ENCODE data around the gene SPATA18.
"Not testable (repeated sequence)": the region's sequence is repeated elsewhere in the genome, so short reads cannot be mapped to it uniquely, and the experiment has no call there.

The SPATA18 gene

DNA sequence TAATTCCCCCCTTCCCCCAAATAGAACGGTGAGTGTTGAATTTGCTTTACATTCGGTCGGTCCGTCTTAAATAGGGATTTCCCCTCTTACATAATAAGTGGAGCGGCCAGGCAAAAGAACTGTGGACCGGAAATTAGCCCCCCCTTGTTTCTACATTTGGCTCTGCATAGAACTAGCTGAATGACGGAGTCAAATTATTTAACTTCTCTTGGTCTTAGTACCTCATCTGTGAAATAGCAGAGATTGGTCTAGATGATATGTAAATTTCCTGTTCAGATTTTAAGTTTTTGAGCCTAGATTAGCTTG is 1.3 kb downstream of the SPATA18 start:
- DNase-seq (ENCODE audit: low read depth in 2 of 2) = no peak

DNA sequence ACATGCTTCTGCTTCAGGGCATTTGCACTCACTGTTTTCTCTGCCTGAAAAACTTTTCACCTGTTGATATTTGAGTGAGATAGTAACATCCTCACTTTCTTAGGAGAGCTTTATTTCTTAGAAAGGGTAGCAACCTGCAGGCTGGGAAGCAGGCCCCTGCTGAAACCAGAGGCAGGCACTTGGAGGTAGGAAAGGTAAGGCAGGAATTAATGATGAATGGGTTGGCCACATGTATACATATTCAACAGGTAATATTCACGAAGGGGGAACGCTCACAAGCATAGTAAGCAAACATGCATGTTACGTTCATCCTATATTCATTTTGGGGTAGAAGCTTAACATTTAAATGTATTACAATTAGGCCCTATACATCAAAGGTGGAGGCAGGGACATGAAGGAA is 3.1 kb downstream of the SPATA18 start:
- DNase-seq (ENCODE audit: low read depth in 2 of 2) = no peak

DNA sequence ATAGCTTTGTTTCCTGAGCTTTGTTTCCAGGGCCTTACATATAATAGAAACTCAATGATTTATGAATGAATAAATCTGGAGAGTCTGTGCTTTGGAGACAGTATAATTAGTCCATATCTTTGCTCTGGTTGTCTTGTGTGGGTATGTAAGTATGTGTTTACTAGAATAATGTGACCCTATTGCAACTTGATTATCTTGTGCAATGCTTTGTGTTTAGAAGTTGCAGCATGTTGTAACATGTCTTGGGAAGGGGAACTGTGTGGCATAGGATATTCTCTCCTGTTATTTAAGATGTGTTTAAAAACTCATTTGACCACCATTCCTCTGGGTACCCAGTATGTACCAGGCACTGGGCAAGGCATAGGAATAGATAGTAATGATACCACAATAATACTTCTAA is 6.1 kb downstream of the SPATA18 start:
- DNase-seq (ENCODE audit: low read depth in 2 of 2) = no peak

DNA sequence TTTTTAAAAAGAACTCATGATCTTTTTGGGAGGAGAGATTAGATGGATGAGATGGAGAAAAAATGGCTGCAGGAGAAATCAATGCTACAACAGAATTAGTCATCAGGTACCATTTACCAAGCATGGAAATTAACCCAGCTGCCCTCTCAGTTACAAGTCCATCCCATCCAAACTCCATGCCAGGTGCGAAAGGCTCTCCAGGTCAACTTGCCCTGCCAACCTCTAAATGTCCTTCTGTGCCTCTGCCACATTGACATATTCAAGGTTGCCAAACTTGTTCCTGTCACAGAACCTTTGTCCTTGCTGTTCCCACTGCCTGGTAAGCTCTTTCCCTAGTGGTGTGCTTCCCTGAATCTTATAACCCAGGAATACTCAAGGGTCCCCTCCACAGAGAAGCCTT is 7.2 kb downstream of the SPATA18 start:
- no peak for DNase-seq (ENCODE audit: low read depth in 2 of 2)

DNA sequence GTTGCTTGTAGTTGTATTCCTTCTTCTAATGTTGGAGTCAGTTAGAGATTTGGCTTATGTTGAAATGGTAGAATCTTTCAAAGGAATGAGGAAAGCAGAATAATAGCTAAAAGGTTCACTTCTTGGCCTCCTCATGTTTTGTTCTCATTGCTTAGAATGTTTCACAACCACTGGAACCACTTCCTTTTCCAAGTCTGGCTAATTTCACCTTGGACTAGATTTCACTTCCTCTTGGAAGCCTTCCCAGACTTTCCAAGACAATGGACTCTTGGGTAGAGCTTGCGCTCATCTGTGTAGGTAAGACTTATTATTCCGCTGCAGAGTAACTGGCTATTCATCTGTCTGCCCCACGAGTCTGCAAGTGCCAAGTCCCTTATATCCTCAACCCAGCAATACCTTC is 8.3 kb downstream of the SPATA18 start:
- no peak for DNase-seq (ENCODE audit: low read depth in 2 of 2)

DNA sequence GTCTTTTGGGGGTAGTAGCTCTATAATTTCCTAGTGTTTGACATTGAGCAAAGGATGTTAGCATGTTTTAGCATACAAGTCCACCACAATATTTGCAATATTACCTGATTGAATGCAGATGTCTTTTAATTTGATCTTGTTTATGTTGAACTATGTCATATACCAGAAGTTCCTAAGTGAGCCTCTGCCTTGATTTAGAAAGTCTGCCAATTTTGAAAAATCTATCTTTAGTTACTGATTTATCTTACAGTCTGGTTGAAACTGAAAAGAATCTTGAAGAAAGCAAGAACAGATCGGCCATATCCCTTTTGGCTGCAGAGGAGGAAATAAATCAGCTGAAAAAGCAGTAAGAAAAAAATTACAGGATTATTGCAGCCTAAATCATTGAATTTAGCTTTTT is 18.5 kb downstream of the SPATA18 start:
- no peak for DNase-seq (ENCODE audit: low read depth in 2 of 2)

DNA sequence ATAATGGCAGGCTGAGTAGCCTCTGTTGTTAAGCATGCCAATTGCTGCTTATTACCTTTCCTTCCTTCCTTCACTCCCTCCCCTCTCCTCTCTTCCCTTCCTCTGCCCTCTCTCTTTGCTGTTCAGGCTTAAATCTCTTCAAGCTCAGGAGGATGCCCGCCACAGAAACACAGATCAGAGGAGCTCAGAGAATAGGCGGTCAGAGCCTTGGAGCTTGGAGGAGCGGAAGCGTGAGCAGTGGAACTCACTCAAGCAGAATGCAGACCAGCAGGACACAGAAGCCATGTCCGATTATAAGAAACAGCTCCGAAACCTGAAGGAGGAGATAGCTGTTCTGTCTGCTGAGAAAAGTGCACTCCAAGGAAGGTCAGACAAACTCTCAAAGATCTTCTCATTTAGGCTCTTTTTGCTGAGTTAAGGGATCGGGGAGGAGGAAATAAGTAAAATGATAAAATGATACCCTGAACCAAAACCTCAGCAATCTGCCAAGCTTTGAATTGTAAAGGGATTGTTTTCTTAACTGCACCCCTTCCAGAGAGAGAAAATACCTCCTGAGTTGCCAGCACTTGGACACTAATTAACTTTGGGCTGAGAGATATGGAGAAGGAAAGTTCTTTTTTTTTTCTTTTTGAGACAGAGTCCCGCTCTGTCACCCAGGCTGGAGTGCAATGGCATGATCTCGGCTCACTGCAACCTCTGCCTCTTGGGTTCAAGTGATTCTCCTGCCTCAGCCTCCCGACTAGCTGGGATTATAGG is 20.9 kb downstream of the SPATA18 start:
- no peak for DNase-seq (ENCODE audit: low read depth in 2 of 2)

DNA sequence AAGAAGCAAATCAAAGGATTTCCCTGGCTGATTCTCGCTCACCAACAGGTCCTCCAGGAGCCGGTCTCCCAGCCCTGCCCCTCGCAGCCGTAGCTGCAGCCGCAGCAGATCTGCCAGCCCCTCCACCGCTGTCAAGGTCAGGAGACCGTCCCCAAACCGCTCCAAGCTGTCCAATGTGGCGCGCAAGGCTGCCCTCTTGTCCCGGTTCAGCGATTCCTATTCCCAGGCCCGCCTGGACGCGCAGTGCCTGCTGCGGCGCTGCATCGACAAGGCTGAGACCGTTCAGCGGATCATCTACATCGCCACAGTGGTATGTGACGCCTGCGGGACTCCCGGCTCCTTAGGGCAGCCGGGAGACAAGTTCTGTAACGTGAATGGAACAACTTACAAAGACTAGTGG is 25.6 kb downstream of the SPATA18 start:
- DNase-seq (ENCODE audit: low read depth in 2 of 2) = no peak

DNA sequence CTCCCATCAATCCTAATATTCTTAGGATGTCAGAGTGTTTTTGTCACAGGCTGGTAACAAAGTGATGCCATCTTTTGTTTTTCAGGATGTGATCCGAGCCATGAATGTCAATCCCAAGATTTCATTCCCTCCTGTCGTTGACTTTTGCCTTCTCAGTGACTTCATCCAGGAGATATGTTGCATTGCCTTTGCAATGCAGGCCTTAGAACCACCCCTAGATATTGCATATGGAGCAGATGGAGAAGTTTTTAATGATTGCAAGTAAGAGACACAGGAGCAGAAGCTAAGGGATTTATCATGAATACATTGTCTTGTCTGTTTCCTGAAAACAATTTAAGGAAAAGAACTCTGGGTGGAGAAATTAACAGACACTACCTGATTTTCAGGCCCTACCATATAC is 28.6 kb downstream of the SPATA18 start:
- no peak for DNase-seq (ENCODE audit: low read depth in 2 of 2)

DNA sequence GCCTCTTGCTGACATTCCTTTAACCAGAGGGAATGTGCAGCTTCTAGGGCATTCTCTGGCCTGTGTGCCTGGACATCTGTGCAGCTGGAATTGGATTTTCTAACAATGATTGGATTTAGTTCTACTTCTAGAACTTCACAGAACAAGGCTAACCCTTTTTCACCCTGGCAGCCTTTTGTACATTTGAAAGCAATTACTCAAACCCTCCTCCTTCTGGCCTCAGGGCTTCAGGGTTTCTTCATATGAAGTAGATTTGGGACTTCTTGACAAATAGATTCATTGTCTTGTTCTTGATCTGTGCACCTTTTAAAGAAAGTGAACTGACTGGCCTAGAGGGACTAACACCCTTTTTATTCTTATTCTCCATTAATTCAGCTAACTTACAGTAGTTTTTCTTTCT is 30.1 kb downstream of the SPATA18 start:
- DNase-seq (ENCODE audit: low read depth in 2 of 2) = no peak

DNA sequence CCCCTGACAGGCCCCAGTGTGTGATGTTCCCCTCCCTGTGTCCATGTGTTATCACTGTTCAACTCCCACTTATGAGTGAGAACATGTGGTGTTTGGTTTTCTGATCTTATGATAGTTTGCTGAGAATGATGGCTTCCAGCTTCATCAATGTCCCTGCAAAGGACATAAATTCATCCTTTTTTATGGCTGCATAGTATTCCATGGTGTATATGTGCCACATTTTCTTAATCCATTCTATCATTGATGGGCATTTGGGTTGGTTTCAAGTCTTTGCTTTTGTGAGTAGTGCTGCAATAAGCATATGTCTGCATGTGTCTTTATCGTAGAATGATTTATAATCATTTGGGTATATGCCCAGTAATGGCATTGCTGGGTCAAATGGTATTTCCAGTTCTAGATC is 35.3 kb downstream of the SPATA18 start:
- not testable (repeated sequence) for DNase-seq (ENCODE audit: low read depth in 2 of 2)

DNA sequence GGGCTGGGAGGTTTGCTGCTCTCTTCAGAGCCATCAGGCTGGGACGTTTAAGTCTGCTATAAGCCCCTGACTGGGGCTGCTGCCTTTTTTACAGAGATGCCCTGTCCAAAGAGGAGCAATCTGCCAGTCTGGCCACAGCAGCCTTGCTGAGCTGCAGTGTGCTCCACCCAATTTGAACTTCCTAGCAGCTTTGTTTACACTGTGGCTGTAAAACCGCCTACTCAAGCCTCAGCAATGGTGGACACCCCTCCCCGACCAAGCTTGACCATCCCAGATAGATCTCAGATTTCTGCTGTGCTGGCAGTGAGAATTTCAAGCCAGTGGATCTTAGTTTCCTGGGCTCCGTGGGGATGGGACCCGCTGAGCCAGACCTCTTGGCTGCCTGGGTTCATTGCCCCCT is 40.7 kb downstream of the SPATA18 start:
- no peak for DNase-seq (ENCODE audit: low read depth in 2 of 2)

DNA sequence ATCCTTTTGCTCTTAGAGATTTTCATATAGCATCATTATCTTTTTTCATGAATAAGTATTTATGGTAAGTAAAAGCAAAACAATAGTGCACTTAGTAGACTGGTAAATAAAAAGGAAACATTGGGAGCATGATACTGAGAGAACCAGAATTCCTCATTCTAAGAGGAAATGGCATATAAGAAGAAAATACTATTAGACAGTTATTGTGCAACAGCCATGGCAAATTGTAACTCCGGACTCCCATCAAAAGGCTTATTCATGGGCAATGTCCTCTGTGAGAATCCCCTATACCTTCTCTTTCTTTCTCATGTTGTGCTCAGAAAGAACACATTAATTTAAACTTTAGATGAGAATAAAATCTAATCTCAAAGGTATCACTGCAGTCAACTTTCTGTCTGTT is 42.4 kb downstream of the SPATA18 start:
- DNase-seq (ENCODE audit: low read depth in 2 of 2) = no peak

DNA sequence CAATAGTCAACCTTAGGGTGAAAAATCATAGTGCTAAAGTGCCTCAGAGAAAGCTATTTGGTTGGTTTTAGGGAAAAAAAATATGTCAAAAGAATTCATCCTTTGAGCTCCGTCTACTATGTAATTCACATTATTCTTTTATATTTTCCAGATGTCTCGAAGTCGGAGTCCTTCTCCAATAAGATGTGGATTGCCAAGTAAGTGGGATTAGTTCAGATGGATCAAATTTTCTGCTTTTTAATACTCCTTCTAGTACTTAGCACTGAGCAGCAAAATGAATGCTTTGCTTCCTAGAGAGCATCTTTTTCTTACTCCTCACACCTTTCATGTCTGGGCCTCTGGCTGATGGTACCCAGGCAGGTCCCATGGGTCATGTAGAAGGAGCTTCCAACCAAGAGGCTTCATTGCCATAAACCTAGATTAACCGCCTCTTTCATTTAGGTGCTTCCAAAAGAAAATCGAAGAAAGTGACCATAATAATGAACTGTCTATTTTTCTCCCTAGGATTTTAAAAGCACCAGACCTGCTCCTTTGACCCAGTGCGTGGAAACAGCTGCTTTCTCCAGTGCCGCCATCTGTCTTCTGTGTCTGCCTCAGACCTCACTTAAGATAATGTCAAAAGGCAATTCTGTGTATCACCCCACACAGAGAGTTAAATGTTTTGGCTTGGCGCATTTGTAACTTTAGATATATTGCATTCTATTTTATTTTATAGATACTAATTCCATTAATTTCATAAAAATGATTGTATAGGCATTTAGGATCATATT is 43.5 kb downstream of the SPATA18 start:
- no peak for DNase-seq (ENCODE audit: low read depth in 2 of 2)

DNA sequence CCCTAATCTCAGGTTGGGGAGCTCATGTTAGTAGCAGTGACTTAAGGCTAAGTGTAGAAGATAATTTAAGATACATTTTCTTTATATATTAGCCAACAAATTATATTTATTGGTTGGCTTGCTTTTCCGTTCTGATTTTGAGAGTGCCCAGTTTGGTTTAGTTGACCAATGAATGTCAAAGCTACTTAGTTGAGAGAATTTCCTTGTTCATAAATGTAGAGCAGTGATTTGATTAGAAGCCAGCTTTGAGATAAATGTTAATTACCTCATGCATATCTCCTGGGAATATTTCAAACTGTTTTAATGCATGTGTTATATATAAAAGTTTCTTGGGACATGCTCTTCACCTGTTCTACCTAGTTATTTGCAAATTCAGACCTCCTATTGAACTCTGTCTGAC is 44.3 kb downstream of the SPATA18 start:
- no peak for DNase-seq (ENCODE audit: low read depth in 2 of 2)

DNA sequence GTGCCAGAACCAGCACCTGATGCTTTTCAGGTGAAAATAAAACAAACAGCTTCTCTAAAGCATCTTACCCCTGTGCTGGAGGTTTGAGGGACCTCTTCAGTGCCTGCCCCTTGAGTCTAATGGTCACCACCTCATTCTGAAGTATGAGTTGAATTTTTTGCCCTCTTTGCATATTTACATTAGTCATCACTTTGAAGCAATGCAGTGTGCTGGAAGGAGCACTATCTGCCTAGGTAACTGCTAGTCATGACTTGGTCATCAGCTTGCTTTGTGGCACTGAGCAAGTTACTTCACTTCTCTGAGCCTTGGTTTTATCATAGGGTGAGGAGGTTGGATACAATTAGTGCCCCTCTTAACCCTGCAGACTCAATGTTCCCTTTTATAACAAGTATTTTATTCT is 44.9 kb downstream of the SPATA18 start:
- no peak for DNase-seq (ENCODE audit: low read depth in 2 of 2)

DNA sequence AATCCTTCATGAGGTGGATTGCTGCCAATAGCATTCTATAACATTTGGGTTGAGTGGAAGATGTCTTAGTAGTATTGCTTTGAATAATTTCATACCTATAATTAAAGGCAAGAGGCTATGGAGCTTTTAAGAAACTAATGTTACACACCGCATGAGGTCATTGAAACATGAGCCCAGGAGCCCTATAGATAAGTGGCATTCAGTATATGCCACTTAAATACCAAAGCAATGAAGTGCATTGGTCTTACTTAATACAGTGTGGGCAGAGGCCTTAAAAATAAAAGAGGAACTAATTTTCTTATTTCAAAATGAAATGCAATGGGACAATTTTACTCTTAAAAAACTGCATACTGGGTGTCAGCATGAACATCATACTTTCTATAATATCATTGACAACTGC is 47.5 kb downstream of the SPATA18 start:
- DNase-seq (ENCODE audit: low read depth in 2 of 2) = no peak

DNA sequence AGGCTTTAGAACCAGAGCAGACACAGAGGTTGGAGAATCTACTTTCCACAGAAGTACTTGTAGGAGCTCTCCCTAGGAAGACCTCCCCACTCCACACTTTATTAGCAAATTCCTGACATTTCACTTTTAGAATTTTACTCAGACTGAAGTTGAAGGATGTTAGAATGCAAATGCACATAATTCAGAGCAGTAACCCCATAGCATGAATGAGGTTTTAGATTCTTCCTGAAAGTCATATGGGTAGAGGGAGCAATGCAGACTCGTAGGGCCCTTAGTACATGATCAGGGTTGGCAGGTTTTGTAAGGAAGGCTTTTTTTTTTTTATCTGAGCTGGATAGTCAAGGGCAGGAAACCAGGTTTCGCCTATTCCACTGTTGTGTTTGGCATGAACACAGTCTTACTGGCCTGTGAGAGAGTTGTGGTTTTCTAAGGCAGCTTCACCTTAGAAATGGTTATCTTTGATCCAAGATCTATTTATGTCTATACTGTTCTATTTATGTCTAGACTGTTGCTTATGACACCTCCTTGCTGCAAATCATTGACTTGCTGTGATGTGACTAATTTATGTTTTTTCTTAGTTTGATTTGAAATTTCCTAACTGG is 48.9 kb downstream of the SPATA18 start:
- DNase-seq (ENCODE audit: low read depth in 2 of 2) = no peak

DNA sequence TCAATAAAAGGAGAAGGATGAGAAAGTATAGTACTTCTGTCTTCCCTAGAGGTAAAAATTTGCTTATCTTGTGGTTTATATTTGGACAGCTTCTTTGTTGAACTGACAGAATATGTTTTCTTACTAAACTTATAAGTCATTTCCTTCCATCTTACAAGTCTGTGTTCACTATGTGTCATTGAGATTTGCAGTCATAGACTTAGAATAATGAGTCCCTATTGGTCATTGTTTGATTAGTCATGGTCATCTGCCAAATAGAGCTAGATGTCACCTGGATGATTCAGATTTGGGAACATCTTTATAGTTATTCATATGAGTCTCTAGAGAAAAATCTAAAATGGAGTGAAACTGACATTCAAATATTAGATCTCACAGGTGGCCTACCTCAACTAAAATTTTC is 51.5 kb downstream of the SPATA18 start:
- no peak for DNase-seq (ENCODE audit: low read depth in 2 of 2)

DNA sequence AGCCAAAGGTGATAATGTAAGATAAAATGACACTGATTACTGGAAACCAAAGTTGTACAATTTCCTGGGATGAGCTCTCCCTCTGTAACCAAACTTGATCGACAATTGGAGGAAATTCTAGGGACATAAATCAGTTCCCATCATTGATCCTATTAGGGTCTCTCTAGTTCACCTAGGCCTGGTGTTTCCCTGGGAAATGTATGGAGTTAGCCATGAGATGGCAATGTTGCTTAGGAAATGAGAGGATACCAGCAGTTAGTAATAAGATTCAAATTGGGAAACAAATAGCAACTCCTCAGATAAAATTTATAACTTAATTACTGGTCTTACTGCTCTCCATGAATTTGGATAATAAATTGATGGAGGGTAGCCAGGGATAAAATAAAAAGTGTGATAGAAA is 52.2 kb downstream of the SPATA18 start:
- DNase-seq (ENCODE audit: low read depth in 2 of 2) = no peak

DNA sequence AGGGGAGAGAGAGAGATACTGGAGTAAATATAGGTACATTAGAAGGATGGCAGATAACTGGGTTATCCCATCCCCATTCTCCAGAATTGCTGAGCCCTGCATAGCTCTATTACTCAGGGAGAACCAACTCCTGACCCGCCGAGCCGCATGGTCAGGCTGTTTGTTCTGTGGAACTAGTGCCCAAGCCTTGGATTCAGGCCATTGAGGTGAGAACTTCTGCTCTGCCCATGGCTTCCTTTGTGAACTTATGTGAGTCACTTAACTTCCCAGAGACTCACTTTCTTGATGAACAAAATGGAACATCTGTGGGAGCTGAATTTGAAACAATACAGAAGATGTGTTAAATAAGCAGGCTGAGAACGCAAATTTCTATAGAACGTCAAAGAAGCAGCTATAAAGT is 54.2 kb downstream of the SPATA18 start:
- DNase-seq (ENCODE audit: low read depth in 2 of 2) = no peak

DNA sequence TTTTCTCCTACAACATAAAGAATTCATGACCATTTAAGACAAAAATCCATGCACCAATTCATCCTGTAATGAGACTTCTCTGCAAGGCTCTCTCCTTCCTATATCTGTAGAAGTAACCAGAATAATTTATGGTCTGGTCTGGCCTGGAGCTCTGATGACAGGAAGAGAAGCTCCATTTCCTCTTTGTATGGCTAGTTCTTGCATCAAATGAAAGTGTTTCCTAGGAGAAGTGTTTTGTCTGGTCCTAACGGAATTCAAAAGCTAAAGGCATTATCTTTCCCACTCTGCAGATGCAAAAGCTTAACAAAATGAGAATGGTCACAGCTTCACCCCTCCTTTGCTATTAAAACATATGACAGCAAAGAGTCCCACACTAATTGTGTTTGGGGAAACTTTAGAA is 55.1 kb downstream of the SPATA18 start:
- no peak for DNase-seq (ENCODE audit: low read depth in 2 of 2)

DNA sequence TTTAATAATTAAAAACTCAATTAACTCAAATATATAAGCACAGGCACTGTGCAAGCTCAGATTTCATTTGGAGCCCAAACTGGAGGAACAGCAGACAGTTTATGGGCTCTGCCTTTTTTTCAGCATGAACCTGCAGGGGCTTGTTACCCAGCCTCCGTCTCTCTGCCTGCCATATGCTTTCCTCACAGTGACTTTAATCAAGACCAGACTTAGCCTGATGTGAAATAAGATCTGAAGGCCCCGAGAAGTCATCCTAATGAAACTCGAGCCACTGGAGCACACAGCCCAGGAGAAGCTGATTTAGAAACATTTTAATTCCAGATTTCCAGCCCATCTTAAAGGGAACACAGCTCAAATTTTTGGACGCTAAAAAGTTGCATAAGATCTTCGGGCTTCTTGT is 55.6 kb downstream of the SPATA18 start:
- no peak for DNase-seq (ENCODE audit: low read depth in 2 of 2)
